Hematopoietic multipotent progenitor cell treated with erythropoietin and hydrocortisone succinate and interleukin-3 and kit ligand, for 8 days (in vitro differentiated cells): ENCODE results near the gene FERMT1.
"Not testable (repeated sequence)": the region's sequence is repeated elsewhere in the genome, so short reads cannot be mapped to it uniquely, and the experiment has no call there.

ENCODE experiments used
- DNase-seq: peaks from one replicate; pipeline ENCODE4 v3.0.0-alpha.2; 2015

Gene FERMT1

GRCh38 chr20:6114696-6115095 lies 8.1 kb downstream of the FERMT1 start:
- DNase-seq, result no peak

GRCh38 chr20:6113951-6114350 lies 8.9 kb downstream of the FERMT1 start:
- DNase-seq, result no peak

- DNase-seq, result not testable (repeated sequence)
Measured at GRCh38 chr20:6112965-6113364, 9.9 kb downstream of the FERMT1 start.

- DNase-seq, result no peak
Measured at GRCh38 chr20:6108330-6108729, 14.5 kb downstream of the FERMT1 start.

GRCh38 chr20:6104493-6105188 lies 18.2 kb downstream of the FERMT1 start:
- no peak for DNase-seq

- DNase-seq, result no peak
Measured at GRCh38 chr20:6103301-6103700, 19.5 kb downstream of the FERMT1 start.

GRCh38 chr20:6101346-6101745 lies 21.5 kb downstream of the FERMT1 start:
- DNase-seq, result no peak

- DNase-seq, result no peak
Measured at GRCh38 chr20:6100246-6100645, 22.6 kb downstream of the FERMT1 start.

GRCh38 chr20:6099819-6100218 lies 23.0 kb downstream of the FERMT1 start:
- DNase-seq, result no peak

GRCh38 chr20:6095409-6095808 lies 27.4 kb downstream of the FERMT1 start:
- DNase-seq, result no peak

- no peak for DNase-seq
Measured at GRCh38 chr20:6094565-6094964, 28.3 kb downstream of the FERMT1 start.

GRCh38 chr20:6094063-6094462 lies 28.8 kb downstream of the FERMT1 start:
- DNase-seq, result no peak

GRCh38 chr20:6091661-6092060 lies 31.2 kb downstream of the FERMT1 start:
- DNase-seq, result no peak

GRCh38 chr20:6086868-6087267 lies 36.0 kb downstream of the FERMT1 start:
- DNase-seq, result no peak

- DNase-seq, result no peak
Measured at GRCh38 chr20:6083926-6084325, 38.9 kb downstream of the FERMT1 start.

GRCh38 chr20:6081236-6081635 lies 41.6 kb downstream of the FERMT1 start:
- DNase-seq, result no peak

- DNase-seq, result no peak
Measured at GRCh38 chr20:6079016-6079415, 43.8 kb downstream of the FERMT1 start.

GRCh38 chr20:6075428-6076219 lies 47.2 kb downstream of the FERMT1 start:
- DNase-seq, result peak; percentile 59

- no peak for DNase-seq
Measured at GRCh38 chr20:6074784-6075183, 48.0 kb downstream of the FERMT1 start.

- DNase-seq, result peak; percentile 72
Measured at GRCh38 chr20:6074145-6074561, 48.7 kb downstream of the FERMT1 start.

GRCh38 chr20:6070829-6071695 lies 51.8 kb downstream of the FERMT1 start:
- DNase-seq, result no peak

GRCh38 chr20:6069669-6070068 lies 53.2 kb downstream of the FERMT1 start:
- DNase-seq, result no peak

- no peak for DNase-seq
Measured at GRCh38 chr20:6067763-6068318, 55.0 kb downstream of the FERMT1 start.
